CMK (cell line): ENCODE data around the gene RPL38.

Experiments
- DNase-seq: peaks from one replicate; pipeline ENCODE4 v3.0.0-alpha.2; 2010; ENCODE audit warnings: low read depth

The RPL38 gene

GRCh38 chr17:74227271-74228080 is 24.0 kb downstream of the RPL38 start:
- DNase-seq: no peak

DNA sequence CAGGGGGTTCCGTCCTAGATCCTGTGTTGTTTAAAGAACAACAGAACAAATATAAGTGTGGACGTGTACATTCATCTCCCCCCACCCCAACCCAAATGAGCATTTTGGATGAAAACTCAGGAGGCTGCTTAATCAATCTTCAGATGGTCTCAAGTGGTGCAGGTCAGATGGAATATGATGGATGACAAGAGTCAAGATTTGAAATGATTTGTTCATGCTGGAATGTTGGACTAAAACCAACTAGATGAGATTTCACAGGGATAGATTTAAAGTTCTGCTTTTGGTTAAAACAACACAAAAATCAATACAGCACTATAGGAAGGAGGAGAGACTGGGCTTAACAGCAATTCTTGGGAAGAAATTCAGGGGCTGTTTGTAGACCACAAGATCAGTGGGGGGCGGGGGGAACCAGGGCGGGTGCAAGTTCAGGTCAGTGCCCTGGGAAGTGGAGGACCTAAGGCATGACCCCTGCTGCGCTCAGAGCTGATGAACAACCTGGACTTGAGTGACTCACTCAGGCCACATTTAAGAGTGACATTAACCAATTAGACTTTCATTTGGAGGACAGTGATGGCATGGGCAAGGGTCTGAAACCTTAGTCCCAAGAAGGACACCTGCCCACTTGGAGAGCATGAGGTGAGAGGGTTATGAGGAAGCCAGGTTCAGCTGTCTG is 25.0 kb downstream of the RPL38 start:
- DNase-seq: no peak

- no peak for DNase-seq
Measured at GRCh38 chr17:74230896-74231295, 27.4 kb downstream of the RPL38 start.

DNA sequence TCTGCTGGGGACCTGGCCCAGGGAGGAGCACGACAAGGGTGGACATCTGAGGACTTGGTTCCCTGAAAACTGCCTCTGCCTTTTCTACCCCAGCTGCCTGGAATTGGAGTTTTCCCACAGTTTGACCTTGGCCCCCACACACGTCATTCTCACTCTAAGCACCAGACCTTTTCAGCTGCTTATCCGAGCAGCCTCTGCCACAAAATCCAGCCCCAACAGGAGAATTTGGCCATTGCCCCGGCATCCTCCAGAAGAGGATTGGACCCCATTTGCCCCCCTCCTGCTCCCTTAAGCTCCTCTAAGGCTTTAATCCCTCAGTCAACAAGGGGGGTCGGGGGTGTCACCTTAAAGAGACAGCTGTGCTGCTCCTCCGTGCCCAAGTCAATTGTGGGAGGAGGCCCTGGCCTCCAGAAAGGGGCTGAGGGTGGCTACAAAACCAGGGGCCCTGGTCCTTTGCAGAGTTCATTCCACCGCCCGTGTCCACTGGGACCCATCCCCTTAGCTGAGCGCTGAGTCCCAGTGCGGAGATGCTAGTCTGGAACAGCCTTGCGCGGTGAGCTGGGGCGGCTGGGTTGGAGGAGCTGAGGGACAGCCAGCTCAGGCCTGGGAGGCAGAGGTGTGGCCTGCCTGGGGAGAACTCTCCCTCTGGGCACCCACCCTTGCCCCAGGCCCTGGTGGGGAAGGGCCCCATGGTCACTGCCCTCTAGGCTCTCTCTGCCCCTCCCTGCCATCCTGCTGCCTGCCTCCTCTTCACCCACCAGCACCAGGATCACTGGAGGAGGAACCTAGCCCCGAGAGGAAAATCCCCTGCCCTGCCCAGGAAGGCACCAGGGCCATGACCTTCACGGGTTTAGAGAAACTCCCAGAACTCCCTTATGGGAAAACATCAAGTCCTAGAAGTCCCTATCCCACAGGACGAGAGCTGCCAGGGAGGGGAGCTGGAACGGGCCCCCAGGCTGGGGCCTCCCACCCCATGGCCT is 28.7 kb downstream of the RPL38 start:
- no peak for DNase-seq

GRCh38 chr17:74233937-74234336 is 30.5 kb downstream of the RPL38 start:
- DNase-seq: no peak

GRCh38 chr17:74234486-74234885 is 31.0 kb downstream of the RPL38 start:
- DNase-seq: no peak

DNA sequence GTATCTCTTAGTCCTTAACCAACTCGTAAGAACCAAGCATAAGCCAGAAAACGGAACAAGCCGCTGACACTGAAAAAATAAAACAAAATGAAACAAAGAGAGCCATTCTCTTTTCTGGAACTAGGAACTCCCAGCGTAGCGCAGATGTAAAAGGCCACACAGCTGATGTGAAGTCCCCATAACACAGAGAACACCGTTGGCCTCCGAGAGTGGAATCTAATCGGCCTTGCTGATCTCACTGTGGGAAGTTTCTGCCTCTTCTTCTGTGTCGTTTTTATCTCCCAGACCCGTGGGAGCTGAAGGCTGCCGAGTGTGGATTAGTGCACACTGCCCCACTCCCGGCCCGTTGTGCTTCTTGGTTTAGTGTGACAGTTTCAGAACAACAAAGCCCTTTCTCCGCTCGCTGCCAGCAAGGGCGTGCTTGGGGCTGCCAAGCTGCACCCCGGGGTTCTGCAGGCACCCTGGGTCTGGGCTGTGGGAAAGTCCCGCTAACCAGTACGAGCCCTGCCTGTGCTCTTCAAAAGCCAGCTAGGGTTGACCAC is 31.6 kb downstream of the RPL38 start:
- DNase-seq: no peak

DNA sequence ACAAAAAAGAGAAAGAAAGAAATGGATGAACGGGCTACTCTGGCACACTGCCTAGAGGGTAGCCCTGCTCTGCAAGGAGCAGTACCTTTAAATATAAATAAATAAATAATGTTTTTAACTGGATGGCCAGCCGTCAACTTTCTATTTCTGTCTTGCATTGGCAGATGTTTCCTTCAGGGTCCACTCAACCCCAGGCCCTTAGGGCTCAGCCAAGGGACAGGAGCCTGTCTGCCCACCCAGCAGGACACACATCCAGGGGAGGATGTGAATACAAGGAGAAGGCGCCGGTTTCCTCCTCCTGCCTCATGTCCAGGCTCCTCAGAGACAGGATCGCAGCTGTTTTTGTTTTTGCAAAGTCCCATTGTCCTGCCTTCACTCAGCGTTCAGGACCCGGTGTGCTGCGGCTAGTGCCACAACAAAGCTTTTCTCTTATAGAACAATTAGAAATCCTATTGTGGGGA is 32.5 kb downstream of the RPL38 start:
- DNase-seq: no peak

DNA sequence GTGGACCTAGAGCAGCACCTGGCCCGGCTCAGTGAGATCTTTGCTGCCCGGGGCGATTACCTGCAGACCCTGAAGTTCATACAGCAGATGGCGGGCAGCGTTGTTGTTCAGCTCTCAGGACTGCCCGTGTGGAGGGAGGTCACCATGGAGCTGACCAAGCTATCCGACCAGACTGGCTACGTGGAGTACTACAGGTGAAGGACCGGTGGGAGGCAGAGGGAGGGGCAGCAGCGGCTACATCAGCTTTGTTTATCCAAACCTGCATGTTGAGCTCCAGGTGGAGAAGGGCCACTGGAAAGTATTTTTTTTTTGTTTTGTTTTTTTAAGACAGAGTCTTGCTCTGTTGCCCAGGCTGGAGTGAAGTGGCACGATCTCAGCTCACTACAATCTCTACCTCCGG is 33.8 kb downstream of the RPL38 start:
- DNase-seq: no peak

GRCh38 chr17:74239172-74239571 is 35.7 kb downstream of the RPL38 start:
- no peak for DNase-seq

DNA sequence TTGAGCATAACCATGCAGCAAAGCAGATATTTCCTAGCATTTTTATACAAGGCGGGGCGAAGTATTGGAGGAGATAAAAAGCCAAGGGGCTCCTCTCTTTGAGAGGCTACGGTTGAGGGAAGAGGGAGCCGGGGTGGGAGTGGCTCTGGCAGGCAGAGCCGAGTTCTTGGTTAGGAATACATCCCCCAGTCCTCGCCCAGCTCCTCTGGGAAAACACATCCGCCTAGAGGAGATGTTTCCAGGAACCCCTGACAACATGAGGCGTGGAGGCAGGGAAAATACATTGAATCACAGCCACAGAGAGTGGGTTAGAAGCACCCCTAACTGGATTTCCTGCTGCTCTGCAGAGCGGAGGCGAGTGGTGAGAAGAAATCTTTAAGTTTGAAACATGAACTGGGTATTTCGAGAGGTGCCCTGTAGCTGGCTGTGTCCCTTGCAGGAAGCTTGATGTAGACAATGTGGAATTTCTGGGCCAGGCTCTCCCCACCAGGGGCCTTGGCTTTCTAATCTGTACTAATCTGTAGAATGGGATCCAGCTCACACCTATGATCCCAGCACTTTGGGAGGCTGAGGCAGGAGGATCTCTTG is 37.2 kb downstream of the RPL38 start:
- DNase-seq: no peak

- no peak for DNase-seq
Measured at GRCh38 chr17:74241431-74241830, 38.0 kb downstream of the RPL38 start.

GRCh38 chr17:74241847-74242246 is 38.4 kb downstream of the RPL38 start:
- DNase-seq: no peak

- no peak for DNase-seq
Measured at GRCh38 chr17:74243013-74243755, 39.7 kb downstream of the RPL38 start.

DNA sequence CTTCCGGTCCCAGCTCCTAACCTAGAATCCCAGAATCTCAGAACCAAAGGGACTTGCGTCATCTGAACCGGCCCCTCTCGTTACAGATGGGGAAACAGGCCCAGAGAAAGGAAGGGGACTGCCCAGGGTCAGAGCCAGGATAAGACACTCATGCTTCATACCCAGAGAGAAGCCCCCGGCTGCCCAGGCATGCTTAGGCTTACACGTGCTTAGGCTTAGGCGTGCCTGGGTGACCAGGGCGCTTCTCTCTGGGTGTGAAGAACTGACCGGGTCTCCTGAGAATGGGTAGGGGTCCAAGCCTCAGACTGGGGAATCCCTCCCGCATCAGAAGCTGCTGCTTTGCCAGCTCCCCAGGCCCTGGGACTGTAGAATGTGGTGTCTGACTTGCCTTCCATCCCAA is 40.6 kb downstream of the RPL38 start:
- DNase-seq: no peak

DNA sequence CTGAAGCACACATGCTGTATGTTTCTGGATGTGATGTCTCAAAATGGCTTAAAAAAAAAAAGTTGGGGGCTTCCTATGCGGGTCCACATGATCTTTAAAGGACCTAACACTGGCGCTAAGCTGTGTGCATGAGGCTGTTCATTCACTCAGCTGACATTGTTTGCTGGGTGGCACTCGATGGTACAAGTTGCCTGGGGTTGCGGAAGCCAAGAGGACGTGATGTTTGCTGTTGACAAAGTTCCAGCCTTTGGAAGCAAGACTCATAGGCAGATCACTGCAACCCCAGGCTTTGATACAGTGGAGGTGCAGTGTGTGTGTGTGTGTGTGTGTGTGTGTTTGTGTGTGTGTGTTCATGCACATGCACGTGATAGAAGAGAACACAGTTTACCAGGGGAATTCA is 41.1 kb downstream of the RPL38 start:
- no peak for DNase-seq

DNA sequence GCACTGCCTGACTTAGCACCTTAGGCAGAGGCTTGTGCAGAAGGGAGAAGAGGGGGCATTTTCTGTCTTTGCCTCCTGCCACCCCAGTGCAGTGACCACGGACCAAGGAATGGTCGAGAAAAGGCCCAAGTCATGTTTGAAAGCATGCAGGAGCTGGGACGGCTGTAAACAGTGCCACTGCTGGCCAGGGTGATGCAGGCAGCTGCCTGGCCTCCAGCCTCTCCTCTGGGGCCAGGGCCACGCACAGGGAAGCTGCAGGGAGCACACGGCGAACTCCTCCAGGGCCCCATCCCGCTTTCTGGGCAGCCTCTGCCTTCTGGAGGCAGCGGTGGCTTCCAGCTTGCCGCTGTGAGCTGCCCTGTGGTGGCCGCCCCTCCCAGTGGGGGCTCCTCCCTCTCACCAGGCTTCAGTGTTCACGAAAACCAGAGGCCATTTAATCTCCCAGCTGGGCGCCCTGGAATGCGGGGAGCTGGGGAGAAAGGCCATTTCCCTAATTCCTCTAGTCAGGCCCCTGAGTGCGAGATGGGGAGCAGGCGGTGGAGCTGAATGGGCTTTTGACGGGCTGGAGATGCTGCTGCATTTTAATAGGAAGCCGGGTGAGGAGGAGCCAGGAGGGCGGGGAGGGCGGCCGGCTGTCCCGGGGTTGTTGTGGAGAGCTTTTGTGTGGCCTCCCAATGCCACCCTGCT is 41.8 kb downstream of the RPL38 start:
- no peak for DNase-seq

DNA sequence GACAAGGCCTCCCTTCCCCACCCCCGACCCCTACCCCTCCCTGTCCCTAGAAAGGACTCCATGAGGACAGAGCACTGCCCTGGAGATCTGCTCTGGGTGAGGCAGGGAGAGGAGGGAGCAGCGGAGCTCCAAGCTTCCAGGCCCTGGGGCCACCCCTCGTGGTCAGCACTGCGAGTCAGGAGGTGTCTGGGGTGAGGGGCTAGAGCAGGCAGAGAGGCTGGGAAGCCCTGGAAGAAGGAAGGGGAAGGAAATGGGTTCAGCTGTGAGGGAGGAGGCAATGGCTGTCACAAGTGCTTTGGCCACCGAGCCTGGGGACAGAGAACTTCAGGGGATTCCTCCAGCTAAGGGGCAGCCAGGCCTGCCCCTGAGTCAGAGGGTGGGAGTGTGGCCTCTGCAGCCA is 42.4 kb downstream of the RPL38 start:
- DNase-seq: no peak

GRCh38 chr17:74249590-74250270 is 46.3 kb downstream of the RPL38 start:
- DNase-seq: no peak
